Esophagus squamous epithelium (tissue), 5 donors: ENCODE results near the gene GSDMA. TPM values are rescaled to one million over a fixed set of nuclear protein-coding genes. Genes with fewer than 3 reads are reported as not detected.

ENCODE experiments used
- DNase-seq: peaks from one replicate; lab custom pipeline; 2025; lab: John Stamatoyannopoulos, UW
- H3K27ac ChIP-seq, 4 donors: fragments of 200-600 bp; sonication (generic); one replicate each; pipeline ENCODE4 v1.5.1; 2016 to 2019; ENCODE audit warnings: mild to moderate bottlenecking in 1 of 4
- H3K27me3 ChIP-seq, 4 donors: fragments of 200-600 bp; sonication (generic); 1 replicate in 3 of 4; 2 replicates in 1 of 4; pipeline versions ENCODE4 v1.5.1 to v1.6.0; 2017 to 2021; ENCODE audit warnings: antibody characterized with exemption in 1 of 4
- H3K36me3 ChIP-seq, 3 donors: fragments of 200-600 bp; sonication (generic); one replicate each; pipeline ENCODE4 v1.5.1; 2016 to 2019
- H3K4me1 ChIP-seq, 3 donors: fragments of 200-600 bp; sonication (generic); one replicate each; pipeline ENCODE4 v1.5.1; 2017 to 2019
- H3K4me3 ChIP-seq, 4 donors: fragments of 200-600 bp; sonication (generic); 1 replicate in 3 of 4; 2 replicates in 1 of 4; pipeline ENCODE4 v1.5.1; 2016 to 2019; ENCODE audit warnings: mild to moderate bottlenecking in 2 of 4, moderate library complexity in 1 of 4
- H3K9me3 ChIP-seq, 3 donors: fragments of 200-600 bp; sonication (generic); one replicate each; pipeline ENCODE4 v1.5.1; 2016 to 2019
- POLR2A ChIP-seq, 4 donors: fragments of 450-650 bp; IDR thresholded peaks; one replicate each; pipeline ENCODE4 v1.6.1; 2017; ENCODE audit warnings: antibody characterized with exemption in 4 of 4, mild to moderate bottlenecking in 4 of 4, moderate library complexity in 3 of 4
- WGBS, 2 donors: methylation state at CpG; one replicate each; pipeline ENCODE4 v1.1.5; 2018; 5-methylcytosine and 5-hydroxymethylcytosine counted together
- intact Hi-C: fragments of 100-400 bp; cut with DNase I; formaldehyde crosslinking; loops from one replicate; pipeline ENCODE4 v1.15.0; 2022
- total RNA-seq, 4 donors: library from RNA; depleted of rRNA; stranded (reverse); fragments of >200 nt; gene quantifications; one replicate each; pipeline ENCODE4 v1.1.0, GENCODE V29; 2016
- TF ChIP-seq, protein P1 (sequence below), 6 experiments: fragments of 450-650 bp in 4 of 6; fragments of 200-600 bp in 2 of 6; sonication (generic) in 2 of 6; IDR thresholded peaks; one replicate each; pipeline ENCODE4 v1.5.1; 2016 to 2019; ENCODE audit warnings: antibody characterized with exemption in 6 of 6, mild to moderate bottlenecking in 4 of 6, moderate library complexity in 4 of 6
- donor health status: DM: yes; HTN: yes; CAD: no.

Gene GSDMA
- total RNA-seq, 4 donors from 2014 or later, result 1.1 to 3.0 (median 1.8) TPM

DNA sequence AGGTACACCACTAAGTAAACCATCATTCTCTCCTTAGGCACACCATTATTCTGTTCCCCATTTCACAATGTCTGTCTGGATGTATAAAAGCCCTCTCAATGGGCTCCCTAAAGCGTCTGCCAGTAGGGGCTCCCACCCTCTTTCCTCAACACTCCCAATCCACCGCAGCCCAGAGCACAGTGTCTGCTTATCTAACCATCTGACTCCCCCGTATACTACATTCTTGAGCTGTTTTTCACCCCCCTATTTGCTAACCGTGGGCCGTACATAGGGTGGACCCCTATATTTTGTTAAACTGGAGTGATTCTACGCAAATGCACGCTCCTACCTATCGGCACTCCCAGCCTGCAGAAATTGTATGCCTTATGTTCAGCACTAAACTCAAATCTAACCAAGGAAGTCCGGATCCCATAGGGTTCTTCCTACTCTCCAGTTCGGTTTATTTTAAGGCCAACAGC, 17.1 kb downstream of the GSDMA start:
- 1 to 3% methylated on average over 9 to 10 of the region's 10 CpGs for WGBS, 2 donors
- TF ChIP-seq, protein P1, sequence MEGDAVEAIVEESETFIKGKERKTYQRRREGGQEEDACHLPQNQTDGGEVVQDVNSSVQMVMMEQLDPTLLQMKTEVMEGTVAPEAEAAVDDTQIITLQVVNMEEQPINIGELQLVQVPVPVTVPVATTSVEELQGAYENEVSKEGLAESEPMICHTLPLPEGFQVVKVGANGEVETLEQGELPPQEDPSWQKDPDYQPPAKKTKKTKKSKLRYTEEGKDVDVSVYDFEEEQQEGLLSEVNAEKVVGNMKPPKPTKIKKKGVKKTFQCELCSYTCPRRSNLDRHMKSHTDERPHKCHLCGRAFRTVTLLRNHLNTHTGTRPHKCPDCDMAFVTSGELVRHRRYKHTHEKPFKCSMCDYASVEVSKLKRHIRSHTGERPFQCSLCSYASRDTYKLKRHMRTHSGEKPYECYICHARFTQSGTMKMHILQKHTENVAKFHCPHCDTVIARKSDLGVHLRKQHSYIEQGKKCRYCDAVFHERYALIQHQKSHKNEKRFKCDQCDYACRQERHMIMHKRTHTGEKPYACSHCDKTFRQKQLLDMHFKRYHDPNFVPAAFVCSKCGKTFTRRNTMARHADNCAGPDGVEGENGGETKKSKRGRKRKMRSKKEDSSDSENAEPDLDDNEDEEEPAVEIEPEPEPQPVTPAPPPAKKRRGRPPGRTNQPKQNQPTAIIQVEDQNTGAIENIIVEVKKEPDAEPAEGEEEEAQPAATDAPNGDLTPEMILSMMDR (IDR thresholded peaks at IDR 0.05), result no peak
- no peak for TF ChIP-seq POLR2A (IDR thresholded peaks at IDR 0.05)
- intact Hi-C loops, result loop anchor here (1.0 kb wide), 1 partner anchor 21 kb away; no protein-coding TSS in a partner anchor
- Histone ChIP-seq H3K4me3 (peak overlapping the region; percentile 36 to 97 (median 90)), H3K27me3 (peaks cover 0 to 22% (median 0%) of the 10 kb centered on the region in 4 donors), H3K27ac (peak overlapping the region; percentile 92 to 97 (median 95)), H3K4me1 (peaks cover 15 to 37% (median 21%) of the 10 kb centered on the region in 3 donors), H3K9me3 (no peaks in the 10 kb centered on the region), H3K36me3 (peaks cover 5 to 15% (median 8%) of the 10 kb centered on the region in 3 donors)
- DNase-seq, result no peak

DNA sequence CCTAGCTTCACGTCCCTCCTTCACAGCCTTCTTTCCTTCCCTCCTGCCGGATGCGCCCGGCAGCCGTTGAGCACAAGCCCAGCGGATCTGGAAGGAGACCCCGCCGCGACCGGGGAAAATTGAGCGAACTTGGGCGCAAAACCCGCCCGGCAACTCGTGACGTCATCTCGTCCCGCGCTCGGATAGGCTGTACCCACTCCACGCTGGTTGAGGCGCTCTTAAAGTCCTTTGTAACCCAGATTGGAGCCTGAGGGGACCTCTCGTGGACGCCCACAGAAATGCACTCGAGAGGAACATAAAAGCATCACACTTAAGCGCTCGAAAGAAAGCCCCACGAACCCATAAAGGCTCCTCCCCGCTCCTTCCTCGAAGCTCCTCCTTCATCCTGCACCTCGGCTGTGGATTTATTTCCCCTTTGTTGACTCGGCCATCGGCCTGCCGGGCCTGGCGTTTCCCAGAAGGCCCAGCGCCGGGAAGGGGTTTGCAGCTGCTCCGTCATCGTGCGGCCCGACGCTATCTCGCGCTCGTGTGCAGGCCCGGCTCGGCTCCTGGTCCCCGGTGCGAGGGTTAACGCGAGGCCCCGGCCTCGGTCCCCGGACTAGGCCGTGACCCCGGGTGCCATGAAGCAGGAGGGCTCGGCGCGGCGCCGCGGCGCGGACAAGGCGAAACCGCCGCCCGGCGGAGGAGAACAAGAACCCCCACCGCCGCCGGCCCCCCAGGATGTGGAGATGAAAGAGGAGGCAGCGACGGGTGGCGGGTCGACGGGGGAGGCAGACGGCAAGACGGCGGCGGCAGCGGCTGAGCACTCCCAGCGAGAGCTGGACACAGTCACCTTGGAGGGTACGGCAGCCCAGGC, 17.8 kb downstream of the GSDMA start, which contains the start of gene PSMD3:
TSS of gene PSMD3 (plus strand) at position 457 of the 856 bp plus-strand sequence. CDS start at position 621, 164 bp downstream.
- DNase-seq, result peak; percentile 92
- Histone ChIP-seq H3K36me3 (peaks cover 12 to 22% (median 14%) of the 10 kb centered on the region in 3 donors), H3K4me3 (peak within 1 kb of the TSS; percentile 89 to 98 (median 94)), H3K9me3 (no peaks in the 10 kb centered on the region), H3K27ac (peak within 1 kb of the TSS; percentile 92 to 97 (median 95)), H3K27me3 (peaks cover 0 to 20% (median 0%) of the 10 kb centered on the region in 4 donors), H3K4me1 (peaks cover 15 to 37% (median 21%) of the 10 kb centered on the region in 3 donors)
- intact Hi-C loops, result loop anchor here (1.0 kb wide), 1 partner anchor 21 kb away; no protein-coding TSS in a partner anchor
- 0 to 1% methylated on average over 12 to 18 of the region's 84 CpGs for WGBS, 2 donors
- TF ChIP-seq POLR2A (IDR thresholded peaks at IDR 0.05), result peak in 3 of 4 donors; percentile 80 to 91 (median 90)
- TF ChIP-seq, protein P1 (IDR thresholded peaks at IDR 0.05), result peak; percentile 68 to 95 (median 91)

DNA sequence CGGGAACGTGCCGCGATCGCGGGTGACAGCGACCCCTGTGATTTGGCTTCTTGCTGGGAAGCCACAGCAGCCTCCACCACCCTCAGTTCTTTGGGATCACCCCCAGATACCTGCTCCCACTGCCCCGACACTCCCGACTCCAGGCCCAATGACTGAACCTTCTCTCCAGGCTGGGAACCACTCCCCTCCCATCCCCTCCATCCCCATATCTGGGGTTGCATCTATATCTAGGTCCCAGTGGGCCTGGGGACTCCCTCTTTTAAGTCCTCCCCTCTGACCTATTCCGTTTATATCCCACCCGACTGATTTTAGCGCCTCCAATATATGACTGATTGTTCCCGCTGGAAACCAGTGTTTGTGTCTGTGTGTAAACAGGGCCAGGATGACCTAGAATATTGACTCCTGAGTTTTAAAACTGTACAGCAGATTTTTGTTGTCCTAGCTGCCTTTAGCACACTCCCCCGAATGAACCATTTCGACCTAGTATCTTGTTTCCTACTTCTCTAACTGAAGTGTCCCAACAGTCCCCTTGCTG, 18.5 kb downstream of the GSDMA start:
- Histone ChIP-seq H3K27me3 (peaks cover 0 to 13% (median 0%) of the 10 kb centered on the region in 4 donors), H3K4me1 (peaks cover 15 to 37% (median 21%) of the 10 kb centered on the region in 3 donors), H3K4me3 (peak overlapping the region; percentile 89 to 98 (median 94)), H3K27ac (peak overlapping the region; percentile 92 to 97 (median 95)), H3K36me3 (peaks cover 14 to 29% (median 17%) of the 10 kb centered on the region in 3 donors), H3K9me3 (no peaks in the 10 kb centered on the region)
- 0 to 1% methylated on average over 15 of the region's 15 CpGs for WGBS, 2 donors
- TF ChIP-seq, protein P1 (IDR thresholded peaks at IDR 0.05), result no peak
- no peak for TF ChIP-seq POLR2A (IDR thresholded peaks at IDR 0.05)
- intact Hi-C loops, result no loop called here
- no peak for DNase-seq

DNA sequence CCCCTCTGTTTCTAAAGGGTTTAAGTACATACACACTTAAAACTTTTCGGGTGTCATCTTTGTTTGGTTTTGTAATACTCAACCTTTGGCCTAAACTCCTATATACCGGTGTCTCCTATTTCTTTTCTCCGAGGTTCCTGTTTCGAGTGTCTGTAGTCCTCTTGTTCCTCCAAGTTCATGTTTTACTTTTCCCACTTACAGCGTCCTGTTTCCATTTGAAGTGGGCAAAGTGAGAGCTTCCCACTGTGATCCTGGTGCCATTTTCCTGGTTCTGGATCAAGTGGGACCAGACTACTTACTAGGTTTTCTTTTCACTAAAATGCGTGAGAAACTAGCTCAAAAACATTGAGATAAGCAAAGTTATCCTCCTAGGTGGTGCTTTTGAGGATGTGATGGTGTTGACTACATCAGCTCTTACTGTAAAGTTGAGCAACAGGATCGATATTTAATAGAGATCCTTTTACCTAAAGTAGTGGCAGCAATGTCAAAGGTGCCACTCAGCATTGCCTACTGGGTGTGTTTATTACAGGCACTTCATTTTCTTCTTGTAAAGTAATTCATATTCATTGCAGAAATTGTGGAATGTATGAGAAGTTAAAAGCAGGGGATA, 19.1 kb downstream of the GSDMA start:
- H3K27ac ChIP-seq, result peak overlapping the region in 3 of 4 donors; percentile 94 to 97 (median 96)
- H3K4me3 ChIP-seq, result peak overlapping the region; percentile 89 to 98 (median 94)
- peaks cover 0 to 7% (median 0%) of the 10 kb centered on the region in 4 donors for H3K27me3 ChIP-seq
- DNase-seq, result no peak
- TF ChIP-seq, protein P1 (IDR thresholded peaks at IDR 0.05), result no peak
- TF ChIP-seq POLR2A (IDR thresholded peaks at IDR 0.05), result no peak
- H3K36me3 ChIP-seq, result peaks cover 19 to 35% (median 23%) of the 10 kb centered on the region in 3 donors
- WGBS, 2 donors, result 11 to 15% methylated on average over 7 of the region's 7 CpGs
- no peaks in the 10 kb centered on the region for H3K9me3 ChIP-seq
- intact Hi-C loops, result no loop called here
- peaks cover 15 to 37% (median 21%) of the 10 kb centered on the region in 3 donors for H3K4me1 ChIP-seq
